HG03060 (cell line): ENCODE measurements around the gene SLC6A16.
"Not testable (repeated sequence)": the region's sequence is repeated elsewhere in the genome, so short reads cannot be mapped to it uniquely, and the experiment has no call there.

Source experiments
- ATAC-seq: cut with Tn5 transposase; IDR thresholded peaks from one replicate; pipeline ENCODE4 v1.9.1; 2021; ENCODE audit warnings: low read depth, moderate number of reproducible peaks; ENCODE audit not compliant: unreplicated experiment

SLC6A16 gene

GRCh38 chr19:49324801-49325576 is at the start of gene SLC6A16:
Gene SLC6A16 (minus strand): TSS chr19:49325191. CDS start chr19:49311347, 13,844 bp downstream.
- ATAC-seq: no peak

- ATAC-seq: not testable (repeated sequence)
These were observed 48.2 kb upstream of the SLC6A16 start for GRCh38 chr19:49373174-49373573.

GRCh38 chr19:49371184-49371583 is 46.2 kb upstream of the SLC6A16 start:
- ATAC-seq: no peak

GRCh38 chr19:49368711-49369358 is 43.8 kb upstream of the SLC6A16 start:
- ATAC-seq: no peak

DNA sequence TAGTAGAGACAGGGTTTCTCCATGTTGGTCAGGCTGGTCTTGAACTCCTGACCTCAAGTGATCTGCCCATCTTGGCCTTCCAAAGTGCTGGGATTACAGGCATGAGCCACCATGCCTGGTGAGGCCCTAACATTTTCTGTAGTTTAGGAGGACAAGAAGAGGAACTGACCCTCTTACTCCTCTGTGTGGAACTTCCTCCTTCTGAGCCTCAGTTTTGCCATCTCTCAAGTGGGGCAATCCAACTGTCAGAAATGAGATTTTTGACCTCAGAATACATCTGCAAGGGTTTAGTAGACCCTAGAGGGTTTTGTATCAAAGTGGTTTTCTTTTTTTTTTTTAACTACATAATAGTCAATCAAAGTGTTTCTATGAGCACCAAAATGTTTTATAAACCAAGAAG is 41.1 kb upstream of the SLC6A16 start:
- ATAC-seq: no peak

GRCh38 chr19:49364083-49364737 is 39.2 kb upstream of the SLC6A16 start:
- ATAC-seq: no peak

GRCh38 chr19:49363268-49364082 is 38.5 kb upstream of the SLC6A16 start, which contains the start of gene DKKL1:
Gene DKKL1 (plus strand): TSS chr19:49363877. CDS start chr19:49363999, 122 bp downstream.
- peak; percentile 65 for ATAC-seq

DNA sequence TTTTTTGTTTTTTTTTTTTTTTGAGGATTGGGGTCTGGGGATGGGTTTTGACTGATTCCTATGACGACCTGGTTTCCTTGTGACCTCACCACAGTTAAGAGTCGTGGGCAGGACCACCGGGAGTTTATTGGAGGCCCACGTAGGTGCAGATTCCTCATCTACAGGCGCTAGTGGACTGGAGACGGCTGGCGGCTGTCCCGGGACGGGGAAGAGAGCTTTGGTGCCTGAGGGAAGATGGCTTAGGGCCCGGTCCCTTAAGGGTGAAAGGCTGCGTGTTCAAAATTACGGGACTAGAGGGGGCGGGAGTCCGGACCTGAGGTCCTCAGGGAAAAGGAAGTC is 37.9 kb upstream of the SLC6A16 start:
- ATAC-seq: no peak

DNA sequence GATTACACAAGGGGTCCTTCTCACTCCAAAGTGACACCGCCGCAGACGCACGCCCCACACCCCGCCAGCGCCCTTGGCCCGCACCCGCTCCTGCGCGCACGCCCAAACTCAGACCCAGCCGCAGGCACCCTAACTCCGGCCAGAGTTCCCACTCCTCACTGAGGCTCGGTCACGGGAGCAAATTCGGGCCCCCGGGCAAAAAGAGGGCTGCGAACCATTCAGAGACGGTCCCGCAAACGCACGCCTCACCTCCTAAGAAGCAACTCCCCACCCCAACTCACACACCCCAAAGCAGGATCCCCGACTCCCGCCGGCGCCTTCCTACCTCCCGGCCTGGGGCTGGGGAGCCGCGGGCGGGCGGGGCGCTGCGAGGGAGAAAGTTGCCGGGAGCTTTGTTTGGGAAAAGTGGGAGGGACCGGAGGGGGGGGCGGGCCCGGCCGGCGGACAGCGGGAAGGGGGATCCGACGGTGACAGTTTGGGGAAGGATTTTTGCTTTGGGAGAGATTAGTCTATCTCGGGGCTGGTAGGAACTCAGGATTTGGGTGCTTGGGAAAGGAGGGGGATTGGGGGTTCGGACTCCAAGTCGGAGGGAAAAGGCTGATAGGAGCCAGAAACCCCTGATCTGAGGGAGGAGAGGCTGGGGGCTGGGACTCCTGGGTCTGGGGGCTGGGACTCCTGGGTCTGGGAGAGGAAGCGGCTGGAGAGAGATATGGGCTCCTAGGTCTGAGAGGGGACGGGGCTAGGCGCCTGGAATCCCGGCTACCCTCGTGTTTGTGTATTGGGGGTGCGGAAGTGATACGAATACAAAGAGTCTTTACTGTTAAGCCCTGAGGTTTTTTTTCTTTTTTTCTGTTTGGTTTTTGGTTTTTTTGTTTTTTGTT is 37.3 kb upstream of the SLC6A16 start, which contains the start of gene TEAD2:
Gene TEAD2, minus strand, starts transcription at position 369 of the 881 bp plus-strand sequence. CDS start 2,341 bp downstream, outside the sequence.
- no peak for ATAC-seq

DNA sequence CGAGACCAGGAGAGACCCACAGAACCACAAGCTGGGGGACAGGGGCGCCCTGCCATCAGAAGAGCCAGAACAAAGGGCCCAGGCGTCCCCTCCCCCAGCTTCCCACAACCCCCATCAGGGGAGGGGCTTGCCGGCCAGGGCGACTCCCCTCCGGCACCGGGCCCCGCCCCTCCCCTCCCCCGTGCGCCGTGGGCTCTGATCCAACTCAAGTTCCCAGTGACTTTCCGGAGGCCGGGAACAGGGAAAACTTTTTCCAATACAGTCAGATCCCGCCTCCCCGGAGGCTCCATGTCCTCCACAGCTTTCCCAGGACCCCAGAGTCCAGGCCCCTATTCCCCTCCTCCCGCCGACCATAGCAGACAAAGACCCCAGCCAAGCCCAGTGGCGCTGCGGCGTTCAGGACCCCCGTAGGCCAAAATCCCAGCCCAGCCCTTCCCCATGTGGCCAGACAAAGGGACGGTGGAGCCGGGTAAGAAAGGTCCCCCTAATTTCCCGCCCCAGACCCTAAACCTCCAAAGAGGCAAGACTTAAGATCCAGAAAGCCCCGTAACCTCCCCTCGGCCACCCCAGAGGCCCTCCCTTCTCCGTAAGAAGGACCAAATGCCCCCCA is 36.6 kb upstream of the SLC6A16 start:
- ATAC-seq: no peak

- ATAC-seq: no peak
These were observed 35.1 kb upstream of the SLC6A16 start for GRCh38 chr19:49359851-49360820.

DNA sequence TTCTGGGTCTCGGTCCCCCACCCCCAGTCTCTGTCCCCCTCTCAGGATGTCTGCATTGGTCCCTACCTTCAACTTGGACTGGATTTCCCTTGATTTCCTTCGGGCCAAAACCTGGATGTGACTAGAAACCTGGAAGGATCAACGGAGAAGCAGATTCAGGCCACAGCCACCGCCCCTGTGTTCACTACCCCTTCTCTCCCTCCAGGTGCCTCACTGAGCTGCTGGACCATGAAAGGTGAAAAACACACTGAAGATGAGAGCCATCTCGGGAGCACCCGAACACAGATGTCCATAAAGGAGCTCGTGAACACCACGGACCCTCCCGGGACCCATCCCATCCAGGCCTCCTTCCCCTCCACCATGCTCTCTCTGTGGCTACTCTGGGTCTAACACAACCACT is 32.2 kb upstream of the SLC6A16 start:
- ATAC-seq: no peak

DNA sequence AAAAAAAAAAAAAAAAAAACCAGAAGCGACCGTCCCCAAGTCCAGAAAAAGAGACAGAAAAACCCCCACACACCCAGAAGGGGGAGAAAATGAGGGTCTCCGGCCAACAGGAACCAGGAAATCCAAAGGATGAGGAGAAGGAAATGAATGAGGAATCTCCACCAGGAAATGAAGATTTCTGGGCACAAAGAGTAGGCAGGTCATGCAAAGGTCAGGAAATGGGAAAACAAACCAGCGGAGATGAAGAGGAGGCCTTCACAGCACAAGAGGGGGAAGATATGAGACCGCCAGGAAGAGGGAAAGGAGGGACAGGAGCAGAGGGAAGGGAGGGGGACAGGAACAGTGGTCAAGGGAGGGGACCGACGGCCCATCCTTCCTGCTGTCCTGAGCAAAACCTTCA is 31.4 kb upstream of the SLC6A16 start:
- ATAC-seq: no peak

- ATAC-seq: no peak
These were observed 30.9 kb upstream of the SLC6A16 start for GRCh38 chr19:49355909-49356353.

DNA sequence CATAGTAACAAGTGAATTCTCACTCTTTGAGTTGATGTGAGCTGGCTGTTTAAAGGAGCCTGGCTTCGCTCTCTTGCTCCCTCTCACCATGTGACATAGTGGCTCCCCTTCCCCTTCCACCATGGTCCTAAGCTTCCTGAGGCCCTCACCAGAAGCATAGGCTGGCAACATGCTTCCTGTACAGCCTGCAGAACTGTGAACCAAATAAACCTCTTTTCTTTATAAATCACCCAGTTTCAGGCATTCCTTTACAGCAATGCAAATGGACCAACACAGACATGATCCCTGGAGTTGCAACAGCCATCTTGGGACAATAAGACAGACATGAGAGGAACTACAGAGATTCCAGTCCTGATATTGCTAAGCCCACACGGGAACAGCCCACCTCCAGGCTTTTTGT is 24.6 kb upstream of the SLC6A16 start:
- ATAC-seq: no peak

- ATAC-seq: no peak
These were observed 23.6 kb upstream of the SLC6A16 start for GRCh38 chr19:49348305-49349189.

DNA sequence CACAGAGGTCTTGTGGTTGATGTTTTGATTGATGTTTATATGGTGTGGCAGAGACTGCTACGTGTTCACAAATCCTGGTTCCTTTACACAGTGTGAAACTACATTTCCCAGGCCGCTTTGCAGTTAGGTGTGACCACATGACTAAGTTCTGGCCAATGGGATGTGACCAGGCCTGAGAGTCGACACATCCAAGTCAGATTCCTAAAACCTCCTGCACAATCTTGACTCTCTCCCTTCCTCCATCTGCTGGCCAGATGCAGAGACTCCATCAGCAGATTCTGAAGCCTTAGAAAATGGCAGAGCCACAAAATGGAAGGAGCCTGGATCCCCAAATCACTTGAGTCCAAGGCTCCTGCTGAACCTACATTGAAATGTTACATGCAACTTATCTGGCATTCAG is 22.8 kb upstream of the SLC6A16 start:
- ATAC-seq: no peak
